Measurements from ENCODE around the gene TUBB4B.
"Not testable (repeated sequence)": the region's sequence is repeated elsewhere in the genome, so short reads cannot be mapped to it uniquely, and the experiment has no call there.

TUBB4B gene

GRCh38 chr9:137253717-137254623 lies 12.9 kb downstream of the TUBB4B start:
- DNase-seq: no peak

GRCh38 chr9:137254624-137255447 lies 13.7 kb downstream of the TUBB4B start, which contains the start of gene NELFB:
TSS of gene NELFB (plus strand) at chr9:137255327.
- peak; percentile 91 to 99 for DNase-seq

GRCh38 chr9:137255448-137256114 lies 14.5 kb downstream of the TUBB4B start:
- no peak for DNase-seq

GRCh38 chr9:137256362-137256761 lies 15.3 kb downstream of the TUBB4B start:
- DNase-seq: no peak

GRCh38 chr9:137256856-137257255 lies 15.8 kb downstream of the TUBB4B start:
- DNase-seq: no peak

GRCh38 chr9:137262173-137262908 lies 21.3 kb downstream of the TUBB4B start:
- not testable (repeated sequence) for DNase-seq

- DNase-seq: no peak
Observed at GRCh38 chr9:137262909-137263285, 21.8 kb downstream of the TUBB4B start.

GRCh38 chr9:137263506-137263905 lies 22.4 kb downstream of the TUBB4B start:
- no peak for DNase-seq

- no peak for DNase-seq
Observed at GRCh38 chr9:137264067-137264466, 23.0 kb downstream of the TUBB4B start.

GRCh38 chr9:137265496-137266161 lies 24.5 kb downstream of the TUBB4B start:
- DNase-seq: no peak

- DNase-seq: no peak
Observed at GRCh38 chr9:137266162-137266527, 25.1 kb downstream of the TUBB4B start.

GRCh38 chr9:137266585-137267453 lies 25.7 kb downstream of the TUBB4B start:
- DNase-seq: no peak

GRCh38 chr9:137267933-137268355 lies 26.9 kb downstream of the TUBB4B start:
- no peak for DNase-seq

- no peak for DNase-seq
Observed at GRCh38 chr9:137268538-137269201, 27.6 kb downstream of the TUBB4B start.

- DNase-seq: no peak
Observed at GRCh38 chr9:137269231-137269772, 28.2 kb downstream of the TUBB4B start.

GRCh38 chr9:137270929-137271695 lies 30.0 kb downstream of the TUBB4B start:
- no peak for DNase-seq

- no peak for DNase-seq
Observed at GRCh38 chr9:137271696-137272076, 30.6 kb downstream of the TUBB4B start.

- DNase-seq: no peak
Observed at GRCh38 chr9:137272241-137273094, 31.4 kb downstream of the TUBB4B start.
